NOMO-1 (cell line): ENCODE results near the gene TMEM169.
A peak's percentile ranks its signal among the peaks of the same experiment; 100 is the strongest.
"Not testable (repeated sequence)": the region's sequence is repeated elsewhere in the genome, so short reads cannot be mapped to it uniquely, and the experiment has no call there.

ENCODE experiments used
- DNase-seq, 2 experiments: peaks; one replicate each; lab custom pipeline; 2025; ENCODE audit not compliant: unreplicated experiment in 2 of 2; lab: John Stamatoyannopoulos, UW

Gene TMEM169

GRCh38 chr2:216071111-216071851 lies 10.4 kb upstream of the TMEM169 start:
- no peak for DNase-seq

GRCh38 chr2:216072473-216072872 lies 9.2 kb upstream of the TMEM169 start:
- no peak for DNase-seq

DNA sequence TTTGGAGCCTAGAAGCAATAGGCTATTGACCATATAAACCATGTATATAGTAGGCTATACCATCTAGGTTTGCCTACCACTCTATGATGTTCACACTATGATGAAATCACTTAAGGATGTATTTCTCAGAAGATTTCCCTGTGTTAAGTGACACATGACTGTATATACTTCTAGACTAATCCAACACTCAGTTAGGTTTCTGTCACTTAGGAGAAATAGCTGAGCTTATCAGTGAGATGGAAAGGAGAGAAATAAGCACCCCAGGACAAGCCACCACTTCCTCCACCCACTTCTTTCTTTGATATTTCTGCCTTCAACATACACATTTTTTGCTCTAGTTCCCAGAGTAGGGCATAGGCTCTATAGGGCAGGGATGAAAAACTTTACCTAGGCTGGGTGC lies 7.9 kb upstream of the TMEM169 start:
- DNase-seq = no peak

GRCh38 chr2:216074380-216074779 lies 7.3 kb upstream of the TMEM169 start:
- no peak for DNase-seq

- no peak for DNase-seq
These were observed 6.9 kb upstream of the TMEM169 start for GRCh38 chr2:216074794-216075193.

DNA sequence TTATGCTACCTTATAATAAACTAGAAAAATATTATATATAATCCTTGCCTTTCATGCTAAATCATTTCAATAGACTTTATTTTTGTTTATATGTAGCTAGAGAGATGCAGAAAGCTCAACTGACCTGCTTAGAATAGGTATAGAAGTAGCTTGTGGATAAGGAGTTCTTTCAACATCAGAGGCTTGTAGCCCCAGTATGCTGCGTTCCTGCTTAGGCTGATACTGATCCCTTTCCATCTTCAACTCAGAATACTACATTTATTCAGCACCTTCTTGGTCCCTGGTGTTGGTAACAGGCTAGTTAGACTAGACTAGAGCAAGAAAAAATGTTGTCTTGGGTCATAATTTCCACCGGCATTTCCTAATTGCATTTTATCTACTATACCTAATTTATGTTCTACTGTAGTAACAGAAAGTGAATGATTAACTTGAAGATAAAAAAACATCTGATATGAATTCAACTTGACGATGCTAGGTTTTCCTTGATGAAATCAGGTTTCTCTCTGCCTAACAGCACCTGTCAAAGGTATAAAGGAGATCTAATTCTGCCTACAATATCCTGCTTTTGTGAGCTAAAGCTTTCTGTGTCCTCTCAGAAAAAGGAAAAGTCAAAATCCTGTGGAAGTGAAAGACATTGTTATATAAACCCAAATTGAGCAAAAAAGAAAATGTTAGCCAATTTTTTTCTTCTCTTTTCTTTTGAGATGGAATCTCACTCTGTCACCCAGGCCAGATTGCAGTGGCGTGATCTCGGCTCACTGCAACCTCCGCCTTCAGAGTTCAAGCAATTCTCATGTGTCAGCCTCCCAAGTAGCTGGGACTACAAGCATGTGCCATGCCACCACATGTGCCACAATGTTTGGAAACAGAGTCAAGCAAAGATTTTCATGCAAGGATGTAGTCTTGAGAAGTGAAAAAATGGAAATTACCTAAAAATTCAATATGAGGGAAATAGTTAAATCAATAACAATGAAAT lies 5.9 kb upstream of the TMEM169 start:
- DNase-seq = no peak

- DNase-seq = peak; percentile 8 to 24
These were observed 2.9 kb upstream of the TMEM169 start for GRCh38 chr2:216078776-216079175.

GRCh38 chr2:216080048-216080447 lies 1.7 kb upstream of the TMEM169 start:
- DNase-seq = not testable (repeated sequence)

- no peak for DNase-seq
These were observed 707 bp upstream of the TMEM169 start for GRCh38 chr2:216081012-216081411.

DNA sequence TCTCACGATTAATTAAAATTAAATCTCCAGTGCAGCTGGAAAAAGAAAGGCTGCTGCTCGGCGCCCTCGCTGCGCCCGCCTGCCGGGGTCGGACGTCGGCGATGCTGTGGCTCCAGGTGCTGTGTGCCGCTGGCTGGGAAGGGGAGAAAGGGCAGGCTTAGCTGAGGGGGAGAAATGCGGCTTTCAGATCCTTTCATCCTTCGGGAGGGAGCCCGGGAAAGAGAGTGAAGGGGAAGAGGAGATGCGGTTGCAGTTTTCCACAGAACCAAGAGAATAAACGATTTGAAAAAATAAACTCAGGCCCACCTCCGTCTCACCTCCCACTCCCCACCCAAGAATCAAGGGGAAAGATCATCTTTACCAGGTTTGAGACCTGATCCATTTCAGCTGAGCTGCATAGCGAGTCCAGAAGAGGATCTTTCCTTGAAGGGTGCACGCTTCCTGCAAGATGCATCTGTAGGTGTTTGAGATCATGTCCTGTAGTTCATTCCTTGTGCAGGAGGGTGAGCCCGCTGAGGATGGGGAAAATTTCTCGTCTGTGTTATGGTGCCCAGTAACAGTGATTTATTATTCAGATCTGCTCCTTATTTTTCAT lies 495 bp downstream of the TMEM169 start:
- DNase-seq = peak in 1 of 2 experiments; percentile 2

- peak; percentile 58 to 73 for DNase-seq
These were observed 1.1 kb downstream of the TMEM169 start for GRCh38 chr2:216082805-216083204.

- no peak for DNase-seq
These were observed 2.0 kb downstream of the TMEM169 start for GRCh38 chr2:216083464-216084281.

- DNase-seq = no peak
These were observed 2.8 kb downstream of the TMEM169 start for GRCh38 chr2:216084547-216084946.

DNA sequence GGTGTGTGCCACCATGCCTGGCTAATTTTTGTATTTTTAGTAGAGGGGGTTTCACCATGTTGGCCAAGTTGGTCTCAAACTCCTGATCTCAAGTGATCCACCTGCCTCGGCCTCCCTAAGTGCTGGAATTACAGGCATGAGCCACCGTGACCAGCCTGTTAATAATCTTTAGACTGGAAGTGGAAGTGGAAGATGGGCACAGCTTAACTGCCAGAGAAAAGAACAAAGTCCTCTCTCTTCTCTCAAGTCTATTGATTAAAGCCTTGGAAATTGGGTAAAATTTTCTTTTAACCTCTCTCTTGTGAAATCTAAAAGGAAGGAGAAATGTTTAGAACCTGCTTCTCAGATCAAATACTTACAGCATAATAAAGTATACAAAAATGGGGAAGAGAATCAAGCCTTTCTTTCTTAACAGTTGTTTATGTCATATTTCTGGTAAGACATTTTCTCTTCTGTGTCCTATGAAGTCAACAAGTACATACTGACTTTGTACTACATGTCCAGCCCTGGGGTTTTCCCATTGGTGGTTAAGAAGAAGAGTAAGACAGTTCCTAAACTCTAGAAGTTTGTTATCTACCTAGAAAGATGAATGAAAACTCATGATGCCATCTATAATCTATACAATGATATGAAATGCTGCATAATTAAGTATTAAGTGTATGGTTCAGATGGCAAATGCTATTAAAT lies 4.6 kb downstream of the TMEM169 start:
- no peak for DNase-seq

DNA sequence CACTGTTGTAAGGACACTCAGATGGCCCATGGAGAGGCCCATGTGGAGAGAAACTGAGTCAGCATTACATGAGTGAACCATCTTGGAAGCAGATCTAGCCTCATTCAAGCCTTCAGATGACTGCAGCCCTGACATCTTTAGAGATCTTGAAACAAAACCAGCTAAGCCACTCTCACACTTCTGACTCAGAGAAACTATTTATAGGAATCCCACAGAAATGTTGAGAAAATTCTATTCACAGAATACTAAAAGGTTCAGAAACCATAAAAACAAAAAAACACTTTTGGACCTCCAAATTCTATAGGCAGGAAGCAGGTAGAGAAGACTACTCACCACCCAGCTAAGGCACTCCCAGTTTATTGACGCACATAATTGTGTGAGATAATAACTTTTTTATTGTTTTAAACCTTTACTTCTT lies 8.7 kb downstream of the TMEM169 start:
- DNase-seq = peak in 1 of 2 experiments; percentile 12

GRCh38 chr2:216092646-216093045 lies 10.9 kb downstream of the TMEM169 start:
- no peak for DNase-seq

- DNase-seq = no peak
These were observed 13.0 kb downstream of the TMEM169 start for GRCh38 chr2:216094701-216095100.

DNA sequence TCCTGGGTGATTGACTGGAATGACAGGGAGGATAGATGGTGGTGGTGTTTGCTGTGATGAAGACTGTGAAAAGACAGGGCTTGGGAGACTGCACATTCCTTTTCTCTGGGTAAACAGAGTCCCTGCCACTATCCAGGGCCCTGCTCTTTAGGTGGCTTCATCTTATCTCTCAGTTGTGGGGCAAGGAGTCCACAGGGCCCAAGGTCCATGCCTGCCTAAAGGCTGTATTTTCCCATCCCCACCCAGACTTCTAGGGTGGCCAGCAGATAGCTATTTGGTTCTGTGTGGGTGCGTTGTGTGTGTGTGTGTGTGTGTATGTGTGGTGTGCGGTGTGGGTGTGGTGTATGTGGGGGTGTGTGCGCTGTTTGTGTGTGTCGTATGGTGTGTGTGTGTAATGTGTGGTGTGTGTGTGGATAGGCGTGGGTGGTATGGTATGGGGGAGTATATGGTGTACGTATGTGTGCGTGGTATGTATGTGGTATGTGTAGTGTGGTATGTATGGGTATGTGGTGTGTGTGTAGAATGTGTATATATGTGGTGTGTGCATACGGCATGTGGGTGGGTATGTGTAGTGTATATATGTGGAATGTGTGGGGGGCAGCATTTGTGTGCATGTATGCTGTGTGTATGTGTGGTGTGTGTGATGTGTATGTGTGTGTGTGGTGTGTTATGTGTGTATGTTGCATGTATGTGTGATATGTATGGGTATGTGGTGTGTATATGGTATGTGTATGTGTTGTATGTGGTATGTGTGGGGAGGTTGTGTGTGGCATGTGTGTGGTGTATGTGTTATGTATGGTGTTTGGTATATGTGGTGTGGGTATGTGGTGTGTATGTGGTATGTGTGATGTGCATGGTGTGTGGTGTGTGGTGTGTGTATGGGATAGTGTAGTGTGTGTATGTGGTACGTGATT lies 17.0 kb downstream of the TMEM169 start:
- DNase-seq = no peak

DNA sequence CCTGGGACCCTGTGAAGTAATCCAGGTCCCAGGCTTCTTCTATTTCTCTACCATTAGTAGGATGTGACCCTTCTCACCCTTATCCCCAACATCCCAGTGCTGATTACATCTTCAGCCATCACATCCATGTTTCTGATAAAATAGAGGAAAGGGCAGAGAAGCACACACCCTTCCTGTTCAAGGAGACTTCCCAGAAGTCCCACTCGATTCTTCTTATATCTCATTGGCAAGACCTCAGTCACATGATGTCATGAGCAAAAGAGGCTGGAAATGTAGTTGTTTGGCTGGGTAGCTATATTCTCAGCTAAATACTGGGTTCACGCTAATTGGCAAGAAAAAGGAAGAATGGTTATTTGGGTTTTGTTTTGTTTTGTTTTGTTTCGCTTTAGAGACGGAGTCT lies 19.4 kb downstream of the TMEM169 start:
- DNase-seq = no peak
